Transverse colon (tissue), 3 donors: ENCODE data around the gene SWSAP1.

Experiments
- EP300 ChIP-seq: sonication (generic); formaldehyde crosslinking; IDR thresholded peaks from one replicate; pipeline ENCODE4 v1.6.1; 2017; ENCODE audit warnings: antibody characterized with exemption, low read depth
- POLR2A ChIP-seq: fragments of 450-650 bp; IDR thresholded peaks from one replicate; pipeline ENCODE4 v1.6.1; 2016; ENCODE audit warnings: antibody characterized with exemption, mild to moderate bottlenecking, moderate library complexity
- TF ChIP-seq, protein P1 (sequence below), 5 experiments: fragments of 200-600 bp in 3 of 5; fragments of 450-650 bp in 2 of 5; sonication (generic) in 3 of 5; IDR thresholded peaks; 1 replicate in 2 of 5; 2 replicates in 3 of 5; pipeline ENCODE4 v1.5.1; 2016 to 2017; ENCODE audit warnings: antibody characterized with exemption in 5 of 5, inconsistent platforms in 3 of 5, mild to moderate bottlenecking in 2 of 5, moderate library complexity in 1 of 5

GRCh38 chr19:11382898-11383705, 8.6 kb downstream of the SWSAP1 start:
- TF ChIP-seq, protein P1, sequence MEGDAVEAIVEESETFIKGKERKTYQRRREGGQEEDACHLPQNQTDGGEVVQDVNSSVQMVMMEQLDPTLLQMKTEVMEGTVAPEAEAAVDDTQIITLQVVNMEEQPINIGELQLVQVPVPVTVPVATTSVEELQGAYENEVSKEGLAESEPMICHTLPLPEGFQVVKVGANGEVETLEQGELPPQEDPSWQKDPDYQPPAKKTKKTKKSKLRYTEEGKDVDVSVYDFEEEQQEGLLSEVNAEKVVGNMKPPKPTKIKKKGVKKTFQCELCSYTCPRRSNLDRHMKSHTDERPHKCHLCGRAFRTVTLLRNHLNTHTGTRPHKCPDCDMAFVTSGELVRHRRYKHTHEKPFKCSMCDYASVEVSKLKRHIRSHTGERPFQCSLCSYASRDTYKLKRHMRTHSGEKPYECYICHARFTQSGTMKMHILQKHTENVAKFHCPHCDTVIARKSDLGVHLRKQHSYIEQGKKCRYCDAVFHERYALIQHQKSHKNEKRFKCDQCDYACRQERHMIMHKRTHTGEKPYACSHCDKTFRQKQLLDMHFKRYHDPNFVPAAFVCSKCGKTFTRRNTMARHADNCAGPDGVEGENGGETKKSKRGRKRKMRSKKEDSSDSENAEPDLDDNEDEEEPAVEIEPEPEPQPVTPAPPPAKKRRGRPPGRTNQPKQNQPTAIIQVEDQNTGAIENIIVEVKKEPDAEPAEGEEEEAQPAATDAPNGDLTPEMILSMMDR (IDR thresholded peaks at IDR 0.05), result peak; percentile 63 to 75 (median 70)
- TF ChIP-seq POLR2A, result no peak
- no peak for TF ChIP-seq EP300
